ENCODE results near the gene ANO2.

Gene ANO2

GRCh38 chr12:5921027-5921909, 23.8 kb downstream of the ANO2 start:
- Histone ChIP-seq H3K9me3 (ENCODE audit: control insufficient read depth, low read length) (no peaks in the 10 kb centered on the region), H3K36me3 (ENCODE audit: control insufficient read depth, insufficient read depth, low read length) (no peaks in the 10 kb centered on the region), H3K4me1 (ENCODE audit: control insufficient read depth, insufficient read depth, low read length) (peaks cover 19% of the 10 kb centered on the region), H3K27ac (ENCODE audit: insufficient read depth, low read depth, low read length, poor library complexity, severe bottlenecking) (no peak overlapping the region), H3K27me3 (ENCODE audit: control insufficient read depth, insufficient read depth, low read length, poor library complexity, severe bottlenecking) (no peaks in the 10 kb centered on the region), H3K4me3 (ENCODE audit: insufficient read depth, low read depth, low read length) (no peak overlapping the region)
- 94 to 95% methylated on average over 25 of the region's 25 CpGs for WGBS, 2 experiments

GRCh38 chr12:5916785-5917290, 28.2 kb downstream of the ANO2 start:
- Histone ChIP-seq H3K4me1 (ENCODE audit: control insufficient read depth, insufficient read depth, low read length) (no peaks in the 10 kb centered on the region), H3K27me3 (ENCODE audit: control insufficient read depth, insufficient read depth, low read length, poor library complexity, severe bottlenecking) (no peaks in the 10 kb centered on the region), H3K27ac (ENCODE audit: insufficient read depth, low read depth, low read length, poor library complexity, severe bottlenecking) (no peak overlapping the region), H3K4me3 (ENCODE audit: insufficient read depth, low read depth, low read length) (no peak overlapping the region), H3K36me3 (ENCODE audit: control insufficient read depth, insufficient read depth, low read length) (no peaks in the 10 kb centered on the region), H3K9me3 (ENCODE audit: control insufficient read depth, low read length) (no peaks in the 10 kb centered on the region)
- WGBS, 2 experiments = 92 to 96% methylated on average over 8 to 9 of the region's 9 CpGs

- no peaks in the 10 kb centered on the region for H3K36me3 ChIP-seq (ENCODE audit: control insufficient read depth, insufficient read depth, low read length)
- 96 to 99% methylated on average over 4 of the region's 4 CpGs for WGBS, 2 experiments
- H3K27me3 ChIP-seq (ENCODE audit: control insufficient read depth, insufficient read depth, low read length, poor library complexity, severe bottlenecking) = no peaks in the 10 kb centered on the region
- no peak overlapping the region for H3K4me3 ChIP-seq (ENCODE audit: insufficient read depth, low read depth, low read length)
- no peak overlapping the region for H3K27ac ChIP-seq (ENCODE audit: insufficient read depth, low read depth, low read length, poor library complexity, severe bottlenecking)
- H3K4me1 ChIP-seq (ENCODE audit: control insufficient read depth, insufficient read depth, low read length) = no peaks in the 10 kb centered on the region
- no peaks in the 10 kb centered on the region for H3K9me3 ChIP-seq (ENCODE audit: control insufficient read depth, low read length)
Observed at GRCh38 chr12:5915511-5915910, 29.5 kb downstream of the ANO2 start.

GRCh38 chr12:5914387-5915149, 30.5 kb downstream of the ANO2 start:
- Histone ChIP-seq H3K36me3 (ENCODE audit: control insufficient read depth, insufficient read depth, low read length) (no peaks in the 10 kb centered on the region), H3K4me3 (ENCODE audit: insufficient read depth, low read depth, low read length) (no peak overlapping the region), H3K4me1 (ENCODE audit: control insufficient read depth, insufficient read depth, low read length) (no peaks in the 10 kb centered on the region), H3K27ac (ENCODE audit: insufficient read depth, low read depth, low read length, poor library complexity, severe bottlenecking) (no peak overlapping the region), H3K27me3 (ENCODE audit: control insufficient read depth, insufficient read depth, low read length, poor library complexity, severe bottlenecking) (no peaks in the 10 kb centered on the region), H3K9me3 (ENCODE audit: control insufficient read depth, low read length) (no peaks in the 10 kb centered on the region)
- WGBS, 2 experiments = 89 to 90% methylated on average over 11 of the region's 11 CpGs

GRCh38 chr12:5913387-5913786, 31.7 kb downstream of the ANO2 start:
- no peak overlapping the region for H3K4me3 ChIP-seq (ENCODE audit: insufficient read depth, low read depth, low read length)
- WGBS, 2 experiments = 90 to 93% methylated on average over 9 of the region's 9 CpGs
- no peaks in the 10 kb centered on the region for H3K4me1 ChIP-seq (ENCODE audit: control insufficient read depth, insufficient read depth, low read length)
- no peaks in the 10 kb centered on the region for H3K36me3 ChIP-seq (ENCODE audit: control insufficient read depth, insufficient read depth, low read length)
- H3K9me3 ChIP-seq (ENCODE audit: control insufficient read depth, low read length) = no peaks in the 10 kb centered on the region
- H3K27ac ChIP-seq (ENCODE audit: insufficient read depth, low read depth, low read length, poor library complexity, severe bottlenecking) = no peak overlapping the region
- no peaks in the 10 kb centered on the region for H3K27me3 ChIP-seq (ENCODE audit: control insufficient read depth, insufficient read depth, low read length, poor library complexity, severe bottlenecking)

GRCh38 chr12:5912437-5913334, 32.4 kb downstream of the ANO2 start:
- Histone ChIP-seq H3K4me3 (ENCODE audit: insufficient read depth, low read depth, low read length) (no peak overlapping the region), H3K4me1 (ENCODE audit: control insufficient read depth, insufficient read depth, low read length) (no peaks in the 10 kb centered on the region), H3K9me3 (ENCODE audit: control insufficient read depth, low read length) (no peaks in the 10 kb centered on the region), H3K27me3 (ENCODE audit: control insufficient read depth, insufficient read depth, low read length, poor library complexity, severe bottlenecking) (no peaks in the 10 kb centered on the region), H3K27ac (ENCODE audit: insufficient read depth, low read depth, low read length, poor library complexity, severe bottlenecking) (no peak overlapping the region), H3K36me3 (ENCODE audit: control insufficient read depth, insufficient read depth, low read length) (no peaks in the 10 kb centered on the region)
- 70 to 72% methylated on average over 19 of the region's 19 CpGs for WGBS, 2 experiments

GRCh38 chr12:5912011-5912410, 33.0 kb downstream of the ANO2 start:
- H3K27ac ChIP-seq (ENCODE audit: insufficient read depth, low read depth, low read length, poor library complexity, severe bottlenecking) = no peak overlapping the region
- no peak overlapping the region for H3K4me3 ChIP-seq (ENCODE audit: insufficient read depth, low read depth, low read length)
- WGBS, 2 experiments = 87 to 88% methylated on average over 3 of the region's 3 CpGs

GRCh38 chr12:5910790-5911548, 34.1 kb downstream of the ANO2 start:
- 87 to 91% methylated on average over 7 of the region's 7 CpGs for WGBS, 2 experiments
- no peaks in the 10 kb centered on the region for H3K9me3 ChIP-seq (ENCODE audit: control insufficient read depth, low read length)
- no peaks in the 10 kb centered on the region for H3K36me3 ChIP-seq (ENCODE audit: control insufficient read depth, insufficient read depth, low read length)
- H3K4me1 ChIP-seq (ENCODE audit: control insufficient read depth, insufficient read depth, low read length) = no peaks in the 10 kb centered on the region
- no peak overlapping the region for H3K27ac ChIP-seq (ENCODE audit: insufficient read depth, low read depth, low read length, poor library complexity, severe bottlenecking)
- H3K4me3 ChIP-seq (ENCODE audit: insufficient read depth, low read depth, low read length) = no peak overlapping the region
- H3K27me3 ChIP-seq (ENCODE audit: control insufficient read depth, insufficient read depth, low read length, poor library complexity, severe bottlenecking) = no peaks in the 10 kb centered on the region

More at GRCh38 chr12:5912011-5912410, 33.0 kb downstream of the ANO2 start:
- Histone ChIP-seq H3K27me3 (ENCODE audit: control insufficient read depth, insufficient read depth, low read length, poor library complexity, severe bottlenecking) (no peaks in the 10 kb centered on the region), H3K4me1 (ENCODE audit: control insufficient read depth, insufficient read depth, low read length) (no peaks in the 10 kb centered on the region), H3K9me3 (ENCODE audit: control insufficient read depth, low read length) (no peaks in the 10 kb centered on the region), H3K36me3 (ENCODE audit: control insufficient read depth, insufficient read depth, low read length) (no peaks in the 10 kb centered on the region)

- H3K27me3 ChIP-seq (ENCODE audit: control insufficient read depth, insufficient read depth, low read length, poor library complexity, severe bottlenecking) = no peaks in the 10 kb centered on the region
- no peak overlapping the region for H3K4me3 ChIP-seq (ENCODE audit: insufficient read depth, low read depth, low read length)
- H3K9me3 ChIP-seq (ENCODE audit: control insufficient read depth, low read length) = no peaks in the 10 kb centered on the region
- no peaks in the 10 kb centered on the region for H3K4me1 ChIP-seq (ENCODE audit: control insufficient read depth, insufficient read depth, low read length)
- H3K27ac ChIP-seq (ENCODE audit: insufficient read depth, low read depth, low read length, poor library complexity, severe bottlenecking) = no peak overlapping the region
- H3K36me3 ChIP-seq (ENCODE audit: control insufficient read depth, insufficient read depth, low read length) = no peaks in the 10 kb centered on the region
- WGBS, 2 experiments = 93 to 96% methylated on average over 5 of the region's 5 CpGs
Observed at GRCh38 chr12:5909560-5909959, 35.5 kb downstream of the ANO2 start.
